ENCODE results near the gene TNNI2. TPM values are rescaled to one million over a fixed set of nuclear protein-coding genes. Genes with fewer than 3 reads are reported as not detected.

Gene TNNI2
- total RNA-seq, 4 donors from 2014 or later: 4.2 TPM; not detected in 3

DNA sequence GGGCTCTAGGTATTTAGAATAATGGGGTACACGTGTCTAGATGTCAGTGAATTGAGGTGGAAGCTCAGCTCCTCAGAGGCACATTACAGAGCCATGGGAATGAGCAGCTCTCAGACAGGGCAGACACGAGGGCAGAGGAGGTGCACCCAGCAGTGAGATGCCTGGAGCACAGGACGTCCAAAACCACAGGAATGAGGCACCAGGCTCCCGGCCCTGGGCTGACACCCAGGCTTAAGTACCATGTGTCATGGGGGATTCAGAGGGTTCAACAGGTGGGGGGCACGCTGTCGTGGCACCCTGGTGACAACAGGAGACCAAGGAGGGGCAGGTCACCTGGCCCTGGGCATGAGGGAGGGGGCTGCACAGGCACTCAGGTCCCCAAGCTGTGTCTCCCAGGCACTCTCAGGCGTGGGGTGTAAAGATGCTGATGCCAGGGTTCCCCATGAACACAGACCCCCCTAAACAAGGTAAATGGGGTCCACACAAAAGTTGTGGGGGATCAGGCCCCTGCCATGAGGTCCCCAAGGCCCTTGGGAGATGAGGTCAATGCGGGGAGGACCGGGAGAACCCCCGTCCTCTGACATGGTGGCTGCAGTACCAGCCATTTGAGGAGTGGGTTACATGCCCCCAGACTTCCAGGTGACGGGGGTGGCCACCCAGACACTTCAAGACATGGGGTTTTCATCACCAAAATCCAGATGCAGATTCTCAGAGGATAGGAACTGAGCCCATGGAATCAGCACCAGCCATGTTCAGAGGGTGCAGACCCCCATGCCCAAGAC, 9.6 kb upstream of the TNNI2 start:
- no peaks in the 10 kb centered on the region for H3K36me3 ChIP-seq
- H3K4me3 ChIP-seq: no peak overlapping the region
- intact Hi-C loops (cut with DNase I): no loop called here
- peaks cover 14 to 32% (median 23%) of the 10 kb centered on the region in 4 donors for H3K4me1 ChIP-seq
- TF ChIP-seq POLR2AphosphoS5 (IDR thresholded peaks at IDR 0.05) (no peak), POLR2A (IDR thresholded peaks at IDR 0.05; ENCODE audit: low read depth) (no peak), EP300 (IDR thresholded peaks at IDR 0.05) (no peak)
- TF ChIP-seq, protein P1, sequence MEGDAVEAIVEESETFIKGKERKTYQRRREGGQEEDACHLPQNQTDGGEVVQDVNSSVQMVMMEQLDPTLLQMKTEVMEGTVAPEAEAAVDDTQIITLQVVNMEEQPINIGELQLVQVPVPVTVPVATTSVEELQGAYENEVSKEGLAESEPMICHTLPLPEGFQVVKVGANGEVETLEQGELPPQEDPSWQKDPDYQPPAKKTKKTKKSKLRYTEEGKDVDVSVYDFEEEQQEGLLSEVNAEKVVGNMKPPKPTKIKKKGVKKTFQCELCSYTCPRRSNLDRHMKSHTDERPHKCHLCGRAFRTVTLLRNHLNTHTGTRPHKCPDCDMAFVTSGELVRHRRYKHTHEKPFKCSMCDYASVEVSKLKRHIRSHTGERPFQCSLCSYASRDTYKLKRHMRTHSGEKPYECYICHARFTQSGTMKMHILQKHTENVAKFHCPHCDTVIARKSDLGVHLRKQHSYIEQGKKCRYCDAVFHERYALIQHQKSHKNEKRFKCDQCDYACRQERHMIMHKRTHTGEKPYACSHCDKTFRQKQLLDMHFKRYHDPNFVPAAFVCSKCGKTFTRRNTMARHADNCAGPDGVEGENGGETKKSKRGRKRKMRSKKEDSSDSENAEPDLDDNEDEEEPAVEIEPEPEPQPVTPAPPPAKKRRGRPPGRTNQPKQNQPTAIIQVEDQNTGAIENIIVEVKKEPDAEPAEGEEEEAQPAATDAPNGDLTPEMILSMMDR (IDR thresholded peaks at IDR 0.05): no peak
- no peak overlapping the region for H3K27ac ChIP-seq (replicated peaks in 1 of 4)
- WGBS: 74% methylated on average over 7 of the region's 11 CpGs
- H3K27me3 ChIP-seq: peaks cover 0 to 70% (median 3%) of the 10 kb centered on the region in 4 donors
- no peaks in the 10 kb centered on the region for H3K9me3 ChIP-seq
- DNase-seq (ENCODE audit: extremely low spot score): no peak

DNA sequence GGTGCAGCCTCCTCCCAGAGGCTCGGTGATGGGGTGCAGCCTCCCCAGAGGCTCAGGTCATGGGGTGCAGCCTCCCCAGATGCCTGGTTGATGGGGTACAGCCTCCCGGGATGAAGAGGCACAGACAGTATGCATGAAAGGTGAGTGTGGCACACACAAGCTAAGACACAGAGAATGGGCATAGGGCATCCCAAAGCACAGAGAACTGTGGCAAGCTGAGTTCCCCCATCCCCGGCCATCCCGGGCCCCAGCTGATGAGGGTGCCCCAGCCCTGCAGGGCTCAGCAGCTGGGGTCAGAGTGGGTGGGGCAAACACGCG, 8.8 kb upstream of the TNNI2 start:
- WGBS: 57% methylated on average over 5 of the region's 6 CpGs
- no peaks in the 10 kb centered on the region for H3K36me3 ChIP-seq
- peaks cover 0 to 75% (median 3%) of the 10 kb centered on the region in 4 donors for H3K27me3 ChIP-seq
- no peaks in the 10 kb centered on the region for H3K9me3 ChIP-seq
- TF ChIP-seq EP300 (IDR thresholded peaks at IDR 0.05): no peak
- TF ChIP-seq POLR2A (IDR thresholded peaks at IDR 0.05; ENCODE audit: low read depth): no peak
- no peak for TF ChIP-seq POLR2AphosphoS5 (IDR thresholded peaks at IDR 0.05)
- TF ChIP-seq, protein P1 (IDR thresholded peaks at IDR 0.05): no peak
- DNase-seq (ENCODE audit: extremely low spot score): no peak
- H3K4me1 ChIP-seq: peaks cover 14 to 32% (median 23%) of the 10 kb centered on the region in 4 donors
- intact Hi-C loops (cut with DNase I): loop anchor here (2.0 kb wide), 1 partner anchor 177 kb away; no protein-coding TSS in a partner anchor
- no peak overlapping the region for H3K4me3 ChIP-seq
- H3K27ac ChIP-seq (replicated peaks in 1 of 4): no peak overlapping the region

DNA sequence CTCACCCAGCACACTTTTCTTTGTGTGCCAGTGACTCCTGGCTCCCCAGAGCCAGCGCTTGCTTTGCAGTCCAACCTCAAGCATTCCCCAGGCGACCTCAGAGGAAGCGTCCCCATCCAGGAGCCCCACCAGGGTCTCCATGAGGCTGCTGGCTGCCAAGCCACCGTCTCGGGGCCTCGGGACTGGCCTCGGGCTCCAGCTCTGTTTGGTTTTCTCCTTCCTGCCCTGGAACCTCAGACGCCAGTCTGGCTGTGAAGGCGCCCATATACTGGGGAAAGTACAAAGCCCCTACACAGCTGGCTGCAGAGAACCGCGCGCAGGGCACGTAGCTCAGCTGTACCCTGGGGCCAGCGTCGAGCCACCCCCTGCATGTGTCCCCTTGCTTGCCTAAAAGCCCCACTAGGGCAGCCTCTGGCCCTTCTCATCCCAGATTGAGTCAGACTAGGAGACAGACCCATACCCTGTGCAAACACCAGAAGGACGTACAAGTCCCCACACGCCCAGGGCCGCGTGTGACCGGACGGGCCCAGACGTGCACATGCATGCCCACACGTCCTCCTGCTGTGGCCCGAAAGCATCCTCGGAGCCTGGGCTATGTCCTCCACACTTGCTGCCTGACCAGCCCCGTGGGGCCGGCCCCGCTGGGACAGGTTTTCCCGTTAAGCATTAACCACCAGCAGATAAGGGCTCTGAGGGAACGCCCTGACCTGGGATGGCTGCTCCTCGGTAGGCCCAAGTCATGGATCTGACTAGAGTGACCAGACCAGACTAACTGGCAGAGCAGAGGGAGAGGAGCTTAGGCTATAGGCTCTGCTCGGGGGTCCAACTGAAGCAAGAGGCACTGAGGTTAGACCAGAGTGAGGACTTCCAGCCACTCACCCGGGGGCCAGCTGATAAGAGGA, 8.2 kb upstream of the TNNI2 start:
- 77% methylated on average over 12 of the region's 33 CpGs for WGBS
- intact Hi-C loops (cut with DNase I): loop anchor here (2.0 kb wide), 1 partner anchor 178 kb away; no protein-coding TSS in a partner anchor

DNA sequence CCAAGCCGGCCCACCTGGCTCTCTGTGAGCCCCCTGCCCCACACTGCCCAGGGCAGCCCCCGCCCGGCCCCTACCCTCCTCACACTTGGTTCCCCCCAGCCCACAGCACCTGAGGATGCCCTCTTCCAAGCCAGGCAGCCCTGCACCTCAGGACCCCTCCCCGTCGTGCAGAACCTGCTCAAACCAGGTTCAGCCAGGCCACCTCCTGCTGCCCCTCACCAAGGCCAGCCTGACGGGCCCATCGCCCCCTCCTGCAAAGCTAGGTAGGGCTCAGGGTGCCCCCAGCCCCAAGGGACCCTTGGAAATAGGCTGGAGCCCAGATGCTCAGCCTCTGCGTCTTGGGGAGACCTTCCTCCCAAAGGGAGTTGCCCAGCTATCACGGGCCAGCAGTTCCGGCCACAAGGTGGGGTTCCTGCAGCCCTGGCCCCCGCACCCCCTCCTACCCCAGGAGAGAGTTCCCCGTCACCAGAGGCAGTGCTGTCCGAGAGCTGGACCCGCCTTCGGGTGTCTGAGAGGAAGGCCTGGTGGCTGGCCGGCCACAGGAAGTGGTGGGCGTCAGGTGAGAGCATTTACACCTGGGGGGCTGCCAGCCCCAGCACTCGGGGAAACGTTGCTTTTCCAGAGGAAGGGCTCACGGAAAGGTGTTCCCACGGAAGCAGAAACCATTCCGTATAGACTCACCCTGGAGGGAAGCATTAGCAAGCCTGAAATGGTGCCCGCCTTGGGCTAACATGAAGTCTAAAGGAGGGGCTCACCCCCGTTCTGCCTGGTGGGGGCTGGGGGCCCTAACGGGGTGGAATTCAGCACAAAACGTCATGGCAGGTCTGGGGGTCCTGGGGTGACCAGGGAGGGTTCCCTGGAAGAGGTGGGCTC, 7.2 kb upstream of the TNNI2 start:
- no peak for DNase-seq (ENCODE audit: extremely low spot score)
- H3K9me3 ChIP-seq: no peaks in the 10 kb centered on the region
- peaks cover 14 to 26% (median 19%) of the 10 kb centered on the region in 4 donors for H3K4me1 ChIP-seq
- no peak overlapping the region for H3K27ac ChIP-seq (replicated peaks in 1 of 4)
- TF ChIP-seq POLR2AphosphoS5 (IDR thresholded peaks at IDR 0.05) (no peak), POLR2A (IDR thresholded peaks at IDR 0.05; ENCODE audit: low read depth) (no peak), EP300 (IDR thresholded peaks at IDR 0.05) (no peak)
- TF ChIP-seq, protein P1 (IDR thresholded peaks at IDR 0.05): no peak
- no peak overlapping the region for H3K4me3 ChIP-seq
- H3K27me3 ChIP-seq: peaks cover 0 to 66% (median 3%) of the 10 kb centered on the region in 4 donors
- intact Hi-C loops (cut with DNase I): loop anchor here (1.0 to 2.0 kb wide), 2 partner anchors 138 to 179 kb away; no protein-coding TSS in a partner anchor
- 66% methylated on average over 15 of the region's 26 CpGs for WGBS
- H3K36me3 ChIP-seq: no peaks in the 10 kb centered on the region

More for the DNA sequence above, 8.2 kb upstream of the TNNI2 start:
- DNase-seq (ENCODE audit: extremely low spot score): no peak
- Histone ChIP-seq H3K27me3 (peaks cover 0 to 69% (median 3%) of the 10 kb centered on the region in 4 donors), H3K4me1 (peaks cover 14 to 32% (median 23%) of the 10 kb centered on the region in 4 donors), H3K9me3 (no peaks in the 10 kb centered on the region), H3K4me3 (no peak overlapping the region), H3K27ac (replicated peaks in 1 of 4) (no peak overlapping the region), H3K36me3 (no peaks in the 10 kb centered on the region)
- TF ChIP-seq POLR2A (IDR thresholded peaks at IDR 0.05; ENCODE audit: low read depth) (no peak), EP300 (IDR thresholded peaks at IDR 0.05) (no peak), POLR2AphosphoS5 (IDR thresholded peaks at IDR 0.05) (no peak)
- TF ChIP-seq, protein P1 (IDR thresholded peaks at IDR 0.05): no peak

All from esophagus muscularis mucosa (tissue), 4 donors.